ENCODE measurements around the gene SLC1A2. TPM values are rescaled to one million over a fixed set of nuclear protein-coding genes. Genes with fewer than 3 reads are reported as not detected.

The SLC1A2 gene
- total RNA-seq, 1 donor from 2014 or later = 3.8 TPM

- DNase-seq (ENCODE audit: missing footprints) = no peak
- intact Hi-C loops (cut with DNase I) = loop anchor here (10.0 kb wide), 1 partner anchor 114 kb away; no protein-coding TSS in a partner anchor
- ATAC-seq = no peak
Measured at GRCh38 chr11:35270342-35270741, 149.0 kb downstream of the SLC1A2 start.

DNA sequence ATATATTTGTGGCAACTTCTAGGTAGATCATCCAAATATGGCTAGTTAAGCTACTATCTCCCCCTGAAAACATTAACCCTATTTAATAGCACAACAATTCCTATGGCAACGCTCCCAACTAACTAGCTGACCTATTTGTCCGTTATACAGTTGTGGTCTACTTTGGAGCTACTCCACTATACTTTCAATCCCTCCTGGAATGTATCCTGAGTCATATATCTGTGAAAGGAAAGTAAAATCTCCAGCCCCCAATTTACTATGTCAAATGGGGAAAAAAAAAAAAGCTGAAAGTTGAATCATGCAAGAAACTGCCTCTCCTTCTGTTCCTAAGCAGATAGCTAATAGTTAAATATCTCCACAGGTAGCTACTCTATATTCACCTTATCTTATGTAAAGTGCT is 151.9 kb downstream of the SLC1A2 start:
- no peak for ATAC-seq
- intact Hi-C loops (cut with DNase I) = no loop called here
- DNase-seq (ENCODE audit: missing footprints) = no peak

- DNase-seq (ENCODE audit: missing footprints) (no peak), ATAC-seq (no peak)
- intact Hi-C loops (cut with DNase I) = no loop called here
Measured at GRCh38 chr11:35265755-35266454, 153.5 kb downstream of the SLC1A2 start.

DNA sequence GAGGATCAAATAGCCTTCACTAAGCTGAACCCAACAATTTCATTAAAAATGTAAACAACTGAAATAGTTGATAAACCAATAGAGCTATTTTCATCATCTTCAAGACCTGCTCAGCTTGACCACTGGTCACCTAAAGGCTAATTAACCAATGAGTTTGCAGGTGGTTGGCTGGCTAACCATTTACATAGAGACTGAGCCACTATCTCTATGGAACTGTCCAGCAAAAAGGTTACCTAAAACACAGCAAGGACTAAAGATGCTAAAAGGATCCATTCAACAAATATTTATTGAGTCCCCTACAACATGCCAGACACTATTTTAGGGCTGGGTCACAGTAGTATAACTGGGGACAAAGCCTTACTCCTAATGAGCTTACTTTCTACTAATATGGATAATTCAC is 156.6 kb downstream of the SLC1A2 start:
- DNase-seq (ENCODE audit: missing footprints) (no peak), ATAC-seq (no peak)
- intact Hi-C loops (cut with DNase I) = no loop called here

GRCh38 chr11:35262056-35262455 is 157.3 kb downstream of the SLC1A2 start:
- intact Hi-C loops (cut with DNase I) = no loop called here
- ATAC-seq (no peak), DNase-seq (ENCODE audit: missing footprints) (no peak)

DNA sequence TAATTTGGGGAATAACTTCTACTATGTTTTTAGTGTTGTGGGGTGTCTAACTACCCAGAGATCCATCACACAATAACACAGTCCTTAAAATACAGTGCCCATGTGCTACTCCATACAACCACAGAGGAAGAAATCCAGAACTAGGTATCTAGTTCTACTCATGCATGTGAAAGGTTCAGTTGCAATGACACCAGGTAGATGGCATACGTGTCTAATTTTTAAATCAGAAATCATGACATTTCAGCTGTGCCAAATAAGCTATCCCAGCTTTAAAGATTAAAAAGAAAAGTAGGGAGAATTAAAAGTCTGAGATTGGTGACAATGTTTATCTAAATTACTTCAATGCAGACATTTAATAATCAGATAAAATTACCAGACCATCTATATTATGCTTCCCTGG is 158.2 kb downstream of the SLC1A2 start:
- DNase-seq (ENCODE audit: missing footprints) (no peak), ATAC-seq (no peak)
- intact Hi-C loops (cut with DNase I) = no loop called here

GRCh38 chr11:35260342-35260985 is 158.9 kb downstream of the SLC1A2 start:
- no peak for ATAC-seq
- intact Hi-C loops (cut with DNase I) = no loop called here
- DNase-seq (ENCODE audit: missing footprints) = no peak

DNA sequence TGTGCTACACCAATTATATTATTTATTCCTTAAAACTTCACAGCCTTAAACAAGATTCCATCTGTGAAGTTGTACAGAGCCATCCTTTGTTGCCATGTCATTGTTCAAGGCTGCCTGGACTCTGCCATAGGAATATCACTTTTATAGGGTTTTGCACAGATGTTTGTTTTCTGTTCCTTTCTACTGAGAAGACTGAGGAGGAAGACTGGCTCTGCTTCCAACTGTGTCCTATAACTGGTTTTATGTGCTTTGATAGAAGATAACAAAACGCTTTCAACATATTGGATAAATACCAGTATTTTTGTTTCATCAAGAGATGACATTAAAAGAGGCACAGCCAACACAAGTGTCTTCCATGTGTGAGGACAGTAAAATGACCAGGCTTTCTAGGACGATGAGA is 159.8 kb downstream of the SLC1A2 start:
- ATAC-seq = no peak
- intact Hi-C loops (cut with DNase I) = no loop called here
- no peak for DNase-seq (ENCODE audit: missing footprints)

DNA sequence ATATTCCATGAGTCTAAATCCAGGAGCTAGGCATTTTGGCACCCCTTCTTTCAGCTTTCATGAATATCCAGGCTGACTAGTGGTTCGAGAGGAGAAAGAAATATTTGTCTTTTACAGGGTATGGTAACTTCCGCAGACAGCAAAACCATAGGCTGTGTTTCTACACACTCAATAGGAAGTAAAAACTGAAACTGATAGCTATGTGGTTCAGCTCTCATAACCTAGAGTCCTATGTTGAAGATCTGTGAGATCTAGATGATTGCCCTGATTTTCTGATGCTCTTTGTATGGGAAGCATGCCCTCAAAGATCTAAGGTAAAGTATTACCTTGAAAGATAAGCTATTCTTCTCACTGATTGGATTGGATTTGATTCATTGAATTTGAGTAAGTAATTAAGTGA is 162.1 kb downstream of the SLC1A2 start:
- intact Hi-C loops (cut with DNase I) = no loop called here
- ATAC-seq = no peak
- no peak for DNase-seq (ENCODE audit: missing footprints)

GRCh38 chr11:35256296-35256695 is 163.1 kb downstream of the SLC1A2 start:
- intact Hi-C loops (cut with DNase I) = no loop called here
- ATAC-seq = no peak
- DNase-seq (ENCODE audit: missing footprints) = no peak

- no peak for DNase-seq (ENCODE audit: missing footprints)
- no peak for ATAC-seq
- intact Hi-C loops (cut with DNase I) = no loop called here
Measured at GRCh38 chr11:35255514-35255913, 163.8 kb downstream of the SLC1A2 start.

- no peak for DNase-seq (ENCODE audit: missing footprints)
- intact Hi-C loops (cut with DNase I) = no loop called here
- no peak for ATAC-seq
Measured at GRCh38 chr11:35253237-35253636, 166.1 kb downstream of the SLC1A2 start.

DNA sequence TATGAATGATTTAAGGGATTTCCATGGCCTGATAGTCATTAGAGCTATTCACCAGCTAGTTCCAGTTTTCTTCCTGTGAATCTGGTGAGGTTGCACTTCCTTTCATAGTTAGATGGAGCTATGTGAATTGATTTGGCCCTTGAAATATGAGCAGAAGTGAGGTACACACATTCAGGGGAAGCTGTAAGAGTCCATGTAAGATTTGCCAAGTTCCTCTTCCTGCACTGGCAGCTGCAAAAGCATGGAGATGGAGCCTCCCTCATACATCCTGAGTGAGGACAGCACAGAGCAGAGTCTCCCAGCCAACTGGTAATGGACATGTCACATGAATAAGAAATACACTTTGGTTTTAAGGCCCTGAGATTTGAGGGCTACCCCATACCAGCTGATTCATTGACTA is 168.7 kb downstream of the SLC1A2 start:
- intact Hi-C loops (cut with DNase I) = no loop called here
- ATAC-seq (no peak), DNase-seq (ENCODE audit: missing footprints) (no peak)

- DNase-seq (ENCODE audit: missing footprints) = no peak
- ATAC-seq = no peak
- intact Hi-C loops (cut with DNase I) = no loop called here
Measured at GRCh38 chr11:35250192-35250591, 169.2 kb downstream of the SLC1A2 start.

GRCh38 chr11:35248558-35249323 is 170.6 kb downstream of the SLC1A2 start:
- intact Hi-C loops (cut with DNase I) = no loop called here

GRCh38 chr11:35247863-35248262 is 171.5 kb downstream of the SLC1A2 start:
- intact Hi-C loops (cut with DNase I) = no loop called here
- DNase-seq (ENCODE audit: missing footprints) = no peak
- no peak for ATAC-seq

More at GRCh38 chr11:35248558-35249323, 170.6 kb downstream of the SLC1A2 start:
- ATAC-seq (no peak), DNase-seq (ENCODE audit: missing footprints) (no peak)

GRCh38 chr11:35247428-35247827 is 171.9 kb downstream of the SLC1A2 start:
- intact Hi-C loops (cut with DNase I) = no loop called here
- no peak for DNase-seq (ENCODE audit: missing footprints)
- ATAC-seq = no peak

DNA sequence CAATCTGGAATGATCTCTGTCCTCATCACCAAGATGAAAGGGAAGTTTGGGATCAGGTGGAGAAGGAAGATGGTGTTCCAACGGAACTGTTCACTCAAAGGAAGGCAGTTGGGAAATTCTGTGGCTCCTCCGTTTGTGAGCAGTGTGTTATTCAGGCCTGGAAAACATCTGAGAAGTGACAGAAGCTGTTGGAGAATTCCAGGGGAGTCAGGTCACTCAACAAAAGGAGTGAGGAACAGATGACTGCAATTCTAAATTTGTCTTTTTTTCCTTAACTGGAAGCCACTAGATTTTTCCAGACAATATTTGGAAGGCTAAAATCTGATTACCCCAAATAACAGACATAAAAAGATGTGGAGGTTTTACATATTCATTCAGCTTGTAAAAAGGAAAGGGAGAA is 172.6 kb downstream of the SLC1A2 start:
- DNase-seq (ENCODE audit: missing footprints) (no peak), ATAC-seq (peak; percentile 37)
- intact Hi-C loops (cut with DNase I) = no loop called here

GRCh38 chr11:35245786-35246185 is 173.6 kb downstream of the SLC1A2 start:
- intact Hi-C loops (cut with DNase I) = no loop called here
- ATAC-seq (peak; percentile 56), DNase-seq (ENCODE audit: missing footprints) (no peak)

- intact Hi-C loops (cut with DNase I) = no loop called here
- DNase-seq (ENCODE audit: missing footprints) = no peak
- ATAC-seq = no peak
Measured at GRCh38 chr11:35245056-35245455, 174.3 kb downstream of the SLC1A2 start.
